Activated T-helper 9 cell treated with anti-CD3 and anti-CD28 coated beads, Interleukin-2, amount 50 U/mL, for 16 hours (primary cell): ENCODE data around the gene CH25H.
"Not testable (repeated sequence)": the region's sequence is repeated elsewhere in the genome, so short reads cannot be mapped to it uniquely, and the experiment has no call there.

Experiments
- DNase-seq: peaks from one replicate; pipeline ENCODE4 v3.0.0-alpha.2; 2020; ENCODE audit warnings: low read depth

CH25H gene

GRCh38 chr10:89207181-89207800 is at the start of gene CH25H:
CH25H (minus strand) TSS chr10:89207317; CDS start chr10:89207292, 25 bp downstream.
- DNase-seq: peak; percentile 20

- DNase-seq: no peak
Observed at GRCh38 chr10:89256340-89256739, 49.2 kb upstream of the CH25H start.

- no peak for DNase-seq
Observed at GRCh38 chr10:89255793-89256192, 48.7 kb upstream of the CH25H start.

- not testable (repeated sequence) for DNase-seq
Observed at GRCh38 chr10:89255091-89255579, 48.0 kb upstream of the CH25H start.

GRCh38 chr10:89252225-89252585 is 45.1 kb upstream of the CH25H start:
- DNase-seq: no peak

GRCh38 chr10:89251409-89252224 is 44.5 kb upstream of the CH25H start, which contains the start of gene LIPA:
LIPA (minus strand) TSS chr10:89251775; CDS start chr10:89247648, 4,127 bp downstream.
- DNase-seq: peak; percentile 90

GRCh38 chr10:89250865-89251408 is 43.8 kb upstream of the CH25H start:
- DNase-seq: no peak

GRCh38 chr10:89248990-89249389 is 41.9 kb upstream of the CH25H start:
- DNase-seq: no peak

GRCh38 chr10:89247623-89248022 is 40.5 kb upstream of the CH25H start:
- DNase-seq: not testable (repeated sequence)

GRCh38 chr10:89245802-89246201 is 38.7 kb upstream of the CH25H start:
- no peak for DNase-seq

- DNase-seq: no peak
Observed at GRCh38 chr10:89242840-89243568, 35.9 kb upstream of the CH25H start.

- DNase-seq: no peak
Observed at GRCh38 chr10:89242345-89242684, 35.2 kb upstream of the CH25H start.

GRCh38 chr10:89241486-89242344 is 34.6 kb upstream of the CH25H start:
- DNase-seq: no peak

- DNase-seq: no peak
Observed at GRCh38 chr10:89241026-89241425, 33.9 kb upstream of the CH25H start.

- DNase-seq: no peak
Observed at GRCh38 chr10:89240519-89240918, 33.4 kb upstream of the CH25H start.

- no peak for DNase-seq
Observed at GRCh38 chr10:89238956-89239644, 32.0 kb upstream of the CH25H start.

- no peak for DNase-seq
Observed at GRCh38 chr10:89237849-89238248, 30.7 kb upstream of the CH25H start.

- DNase-seq: no peak
Observed at GRCh38 chr10:89236226-89236797, 29.2 kb upstream of the CH25H start.

GRCh38 chr10:89235073-89235798 is 28.1 kb upstream of the CH25H start:
- DNase-seq: no peak

GRCh38 chr10:89233033-89233432 is 25.9 kb upstream of the CH25H start:
- DNase-seq: no peak
